OCI-LY3 (cell line): ENCODE results near the gene ADGRE1.

Source experiments
- CTCF ChIP-seq: fragments of 200-600, 300-600 bp; sonication (generic); IDR thresholded peaks from 2 replicates; pipeline ENCODE4 v1.5.1; 2014; ENCODE audit warnings: antibody characterized with exemption, low read length, low read depth
- EZH2phosphoT487 ChIP-seq: fragments of 200-600 bp; shearing (Covaris generic); IDR thresholded peaks from 2 replicates; pipeline ENCODE4 v1.6.1; 2018; ENCODE audit warnings: antibody characterized with exemption, mixed run types, low read depth

- TF ChIP-seq CTCF (no peak), EZH2phosphoT487 (no peak)
Observed at GRCh38 chr19:6851359-6851758, 36.0 kb upstream of the ADGRE1 start.
